Astrocyte (in vitro differentiated cells and primary cell): ENCODE measurements around the gene KRI1. TPM values are rescaled to one million over a fixed set of nuclear protein-coding genes. Genes with fewer than 3 reads are reported as not detected.

Experiments
- DNase-seq: peaks from one replicate; pipeline ENCODE4 v3.0.0-alpha.2; 2010; ENCODE audit warnings: low read depth
- FAIRE-seq: peaks from 2 replicates; lab custom pipeline; 2011; peaks lifted over from hg19 to GRCh38; lab: Jason Lieb, UNC
- H2AFZ ChIP-seq: 2 replicates; pipeline ENCODE4 v1.6.0; 2012; ENCODE audit warnings: low read depth, low read length, inconsistent platforms
- H3K27ac ChIP-seq: 2 replicates; pipeline ENCODE4 v1.5.1; 2011; ENCODE audit warnings: low read depth, low read length, inconsistent platforms
- H3K27me3 ChIP-seq: 2 replicates; pipeline ENCODE4 v1.6.0; 2011; ENCODE audit warnings: low read length, inconsistent platforms; ENCODE audit not compliant: insufficient read depth
- H3K36me3 ChIP-seq: 2 replicates; pipeline ENCODE4 v1.5.1; 2011; ENCODE audit warnings: low read length, inconsistent platforms; ENCODE audit not compliant: insufficient read depth
- H3K4me1 ChIP-seq: 2 replicates; pipeline ENCODE4 v1.5.1; 2011; ENCODE audit warnings: low read length, inconsistent platforms; ENCODE audit not compliant: insufficient read depth
- H3K4me2 ChIP-seq: 2 replicates; pipeline ENCODE4 v1.6.0; 2012; ENCODE audit warnings: low read length, inconsistent platforms
- H3K4me3 ChIP-seq: 2 replicates; pipeline ENCODE4 v1.5.1; 2011; ENCODE audit warnings: low read depth, mild to moderate bottlenecking, low read length, inconsistent platforms; ENCODE audit not compliant: insufficient read depth
- H3K79me2 ChIP-seq: 2 replicates; pipeline ENCODE4 v1.6.0; 2012; ENCODE audit warnings: mild to moderate bottlenecking, low read length, inconsistent platforms; ENCODE audit not compliant: insufficient read depth
- H3K9ac ChIP-seq: 2 replicates; pipeline ENCODE4 v1.6.0; 2012; ENCODE audit warnings: mild to moderate bottlenecking, low read length, inconsistent platforms
- H3K9me3 ChIP-seq: 2 replicates; pipeline ENCODE4 v1.5.1; 2012; ENCODE audit warnings: low read depth, mild to moderate bottlenecking, low read length, inconsistent platforms; ENCODE audit not compliant: insufficient read depth
- H4K20me1 ChIP-seq: 2 replicates; pipeline ENCODE4 v1.6.0; 2012; ENCODE audit warnings: low read length, inconsistent platforms; ENCODE audit not compliant: insufficient read depth
- H3K27ac Mint-ChIP-seq: one replicate; pipeline ENCODE4 v1.8.0; 2021; ENCODE audit warnings: mild to moderate bottlenecking, mixed read lengths; ENCODE audit not compliant: unreplicated experiment
- H3K27me3 Mint-ChIP-seq: one replicate; pipeline ENCODE4 v1.8.0; 2021; ENCODE audit warnings: low read depth, mixed read lengths; ENCODE audit not compliant: unreplicated experiment
- H3K36me3 Mint-ChIP-seq: one replicate; pipeline ENCODE4 v1.8.0; 2021; ENCODE audit warnings: low read depth, mixed read lengths; ENCODE audit not compliant: unreplicated experiment
- H3K4me1 Mint-ChIP-seq: one replicate; pipeline ENCODE4 v1.8.0; 2021; ENCODE audit warnings: low read depth, mixed read lengths; ENCODE audit not compliant: unreplicated experiment
- H3K4me3 Mint-ChIP-seq: one replicate; pipeline ENCODE4 v1.8.0; 2021; ENCODE audit warnings: mild to moderate bottlenecking, moderate library complexity, mixed read lengths; ENCODE audit not compliant: unreplicated experiment
- H3K9me3 Mint-ChIP-seq: one replicate; pipeline ENCODE4 v1.8.0; 2021; ENCODE audit warnings: mild to moderate bottlenecking, mixed read lengths; ENCODE audit not compliant: unreplicated experiment
- EZH2 ChIP-seq: IDR thresholded peaks from 2 replicates; pipeline ENCODE4 v1.6.1; 2012; ENCODE audit warnings: mild to moderate bottlenecking, low read length, inconsistent platforms; ENCODE audit not compliant: insufficient read depth
- total RNA-seq: library from RNA; stranded (reverse); gene quantifications from 2 replicates; pipeline ENCODE4 v1.2.1, GENCODE V29; 2021
- TF ChIP-seq, protein P1 (sequence below): IDR thresholded peaks from 2 replicates; pipeline ENCODE4 v1.5.1; 2011; ENCODE audit warnings: low read depth, mild to moderate bottlenecking, inconsistent platforms, low read length, moderate library complexity; ENCODE audit not compliant: insufficient read depth

KRI1 gene
- total RNA-seq, 1 donor from 2014 or later = 14.1 TPM

- Mint-ChIP-seq H3K9me3 (no peaks in the 10 kb centered on the region), H3K27ac (no peak overlapping the region), H3K27me3 (no peaks in the 10 kb centered on the region), H3K36me3 (peaks cover 7% of the 10 kb centered on the region), H3K4me3 (no peak overlapping the region), H3K4me1 (no peaks in the 10 kb centered on the region)
- FAIRE-seq = no peak
- no peaks in the 10 kb centered on the region for H3K4me1 ChIP-seq
- H4K20me1 ChIP-seq = peaks cover 19% of the 10 kb centered on the region
- no peak overlapping the region for H2AFZ ChIP-seq
- no peak for DNase-seq
- H3K9ac ChIP-seq = no peak overlapping the region
- no peak overlapping the region for H3K4me3 ChIP-seq
- H3K79me2 ChIP-seq = peaks cover 3% of the 10 kb centered on the region
- no peak overlapping the region for H3K27ac ChIP-seq
- peaks cover 13% of the 10 kb centered on the region for H3K36me3 ChIP-seq
- no peaks in the 10 kb centered on the region for H3K27me3 ChIP-seq
- no peaks in the 10 kb centered on the region for H3K9me3 ChIP-seq
- no peak overlapping the region for H3K4me2 ChIP-seq
- TF ChIP-seq, protein P1, sequence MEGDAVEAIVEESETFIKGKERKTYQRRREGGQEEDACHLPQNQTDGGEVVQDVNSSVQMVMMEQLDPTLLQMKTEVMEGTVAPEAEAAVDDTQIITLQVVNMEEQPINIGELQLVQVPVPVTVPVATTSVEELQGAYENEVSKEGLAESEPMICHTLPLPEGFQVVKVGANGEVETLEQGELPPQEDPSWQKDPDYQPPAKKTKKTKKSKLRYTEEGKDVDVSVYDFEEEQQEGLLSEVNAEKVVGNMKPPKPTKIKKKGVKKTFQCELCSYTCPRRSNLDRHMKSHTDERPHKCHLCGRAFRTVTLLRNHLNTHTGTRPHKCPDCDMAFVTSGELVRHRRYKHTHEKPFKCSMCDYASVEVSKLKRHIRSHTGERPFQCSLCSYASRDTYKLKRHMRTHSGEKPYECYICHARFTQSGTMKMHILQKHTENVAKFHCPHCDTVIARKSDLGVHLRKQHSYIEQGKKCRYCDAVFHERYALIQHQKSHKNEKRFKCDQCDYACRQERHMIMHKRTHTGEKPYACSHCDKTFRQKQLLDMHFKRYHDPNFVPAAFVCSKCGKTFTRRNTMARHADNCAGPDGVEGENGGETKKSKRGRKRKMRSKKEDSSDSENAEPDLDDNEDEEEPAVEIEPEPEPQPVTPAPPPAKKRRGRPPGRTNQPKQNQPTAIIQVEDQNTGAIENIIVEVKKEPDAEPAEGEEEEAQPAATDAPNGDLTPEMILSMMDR = no peak
- no peak for TF ChIP-seq EZH2
These were observed 8.1 kb downstream of the KRI1 start for GRCh38 chr19:10557603-10558197.

GRCh38 chr19:10555610-10555973, 10.2 kb downstream of the KRI1 start:
- Histone ChIP-seq H3K4me1 (no peaks in the 10 kb centered on the region), H3K27me3 (no peaks in the 10 kb centered on the region), H3K79me2 (no peaks in the 10 kb centered on the region), H3K9ac (no peak overlapping the region), H4K20me1 (peaks cover 21% of the 10 kb centered on the region), H3K9me3 (no peaks in the 10 kb centered on the region), H3K4me3 (no peak overlapping the region), H3K4me2 (no peak overlapping the region), H2AFZ (no peak overlapping the region), H3K36me3 (peaks cover 13% of the 10 kb centered on the region), H3K27ac (no peak overlapping the region)
- Mint-ChIP-seq H3K27ac (no peak overlapping the region), H3K36me3 (peaks cover 12% of the 10 kb centered on the region), H3K4me1 (no peaks in the 10 kb centered on the region), H3K9me3 (no peaks in the 10 kb centered on the region), H3K27me3 (no peaks in the 10 kb centered on the region), H3K4me3 (no peak overlapping the region)
- FAIRE-seq = no peak
- no peak for DNase-seq
- TF ChIP-seq EZH2 = no peak
- TF ChIP-seq, protein P1 = no peak
